GM18520 (cell line): ENCODE data around the gene KCNAB2.

ENCODE experiments used
- ATAC-seq: cut with Tn5 transposase; IDR thresholded peaks from one replicate; pipeline ENCODE4 v1.9.1; 2021; ENCODE audit not compliant: unreplicated experiment

Gene KCNAB2

GRCh38 chr1:6106321-6106731 lies 60.6 kb downstream of the KCNAB2 start:
- ATAC-seq: no peak

GRCh38 chr1:6106977-6107376 lies 61.3 kb downstream of the KCNAB2 start:
- ATAC-seq: no peak

- ATAC-seq: no peak
These were observed 62.0 kb downstream of the KCNAB2 start for GRCh38 chr1:6107409-6108356.

GRCh38 chr1:6108476-6108875 lies 62.8 kb downstream of the KCNAB2 start:
- no peak for ATAC-seq

- ATAC-seq: no peak
These were observed 63.4 kb downstream of the KCNAB2 start for GRCh38 chr1:6108937-6109614.

- ATAC-seq: no peak
These were observed 64.0 kb downstream of the KCNAB2 start for GRCh38 chr1:6109688-6110087.

- no peak for ATAC-seq
These were observed 64.6 kb downstream of the KCNAB2 start for GRCh38 chr1:6110326-6110725.

GRCh38 chr1:6111571-6111970 lies 65.9 kb downstream of the KCNAB2 start:
- ATAC-seq: no peak

- ATAC-seq: no peak
These were observed 66.5 kb downstream of the KCNAB2 start for GRCh38 chr1:6111991-6112689.

- no peak for ATAC-seq
These were observed 67.0 kb downstream of the KCNAB2 start for GRCh38 chr1:6112690-6113005.

GRCh38 chr1:6113116-6113515 lies 67.4 kb downstream of the KCNAB2 start:
- ATAC-seq: no peak

- no peak for ATAC-seq
These were observed 68.1 kb downstream of the KCNAB2 start for GRCh38 chr1:6113745-6114144.

- no peak for ATAC-seq
These were observed 70.4 kb downstream of the KCNAB2 start for GRCh38 chr1:6116137-6116536.

GRCh38 chr1:6117064-6117463 lies 71.4 kb downstream of the KCNAB2 start:
- no peak for ATAC-seq

- ATAC-seq: no peak
These were observed 71.9 kb downstream of the KCNAB2 start for GRCh38 chr1:6117624-6118023.

GRCh38 chr1:6118415-6118814 lies 72.7 kb downstream of the KCNAB2 start:
- ATAC-seq: no peak

GRCh38 chr1:6121021-6121421 lies 75.3 kb downstream of the KCNAB2 start:
- no peak for ATAC-seq

- ATAC-seq: no peak
These were observed 76.1 kb downstream of the KCNAB2 start for GRCh38 chr1:6121651-6122370.

- ATAC-seq: no peak
These were observed 77.4 kb downstream of the KCNAB2 start for GRCh38 chr1:6123083-6123482.

GRCh38 chr1:6123816-6124215 lies 78.1 kb downstream of the KCNAB2 start:
- ATAC-seq: no peak

GRCh38 chr1:6124341-6124740 lies 78.7 kb downstream of the KCNAB2 start:
- no peak for ATAC-seq
